Subcutaneous abdominal adipose tissue (tissue), 5 donors: Measurements from ENCODE around the gene ACAN.
A peak's percentile ranks its signal among the peaks of the same experiment; 100 is the strongest.

ENCODE experiments used
- H3K27ac ChIP-seq: one replicate; pipeline ENCODE4 v1.7.0; 2013; ENCODE audit warnings: low read depth, mild to moderate bottlenecking, inconsistent platforms, low read length, moderate library complexity
- H3K27me3 ChIP-seq, 5 donors: one replicate each; pipeline ENCODE4 v1.7.0; 2013; ENCODE audit warnings: low read length in 5 of 5, inconsistent platforms in 1 of 5; ENCODE audit not compliant: control insufficient read depth in 5 of 5, insufficient read depth in 4 of 5
- H3K36me3 ChIP-seq, 5 donors: one replicate each; pipeline ENCODE4 v1.7.0; 2013; ENCODE audit warnings: low read length in 5 of 5; ENCODE audit not compliant: control insufficient read depth in 5 of 5, insufficient read depth in 5 of 5
- H3K4me1 ChIP-seq, 5 donors: one replicate each; pipeline ENCODE4 v1.7.0; 2013; ENCODE audit warnings: low read length in 5 of 5, mild to moderate bottlenecking in 3 of 5, moderate library complexity in 1 of 5; ENCODE audit not compliant: control insufficient read depth in 5 of 5, insufficient read depth in 5 of 5
- H3K4me3 ChIP-seq, 5 donors: one replicate each; pipeline ENCODE4 v1.7.0; 2013; ENCODE audit warnings: low read length in 5 of 5, low read depth in 1 of 5
- H3K9ac ChIP-seq, 5 donors: one replicate each; pipeline ENCODE4 v1.7.0; 2013; ENCODE audit warnings: low read length in 5 of 5, mild to moderate bottlenecking in 4 of 5, moderate library complexity in 3 of 5
- H3K9me3 ChIP-seq, 5 donors: one replicate each; pipeline ENCODE4 v1.7.0; 2013; ENCODE audit warnings: low read length in 5 of 5; ENCODE audit not compliant: control insufficient read depth in 5 of 5
- donor health status: healthy.
- donor health status: healthy.
- donor health status: healthy.
- donor health status: healthy.
- donor health status: healthy.

ACAN gene

GRCh38 chr15:88881775-88882174, 78.5 kb downstream of the ACAN start:
- H3K9me3 ChIP-seq: no peaks in the 10 kb centered on the region
- no peaks in the 10 kb centered on the region for H3K27me3 ChIP-seq
- H3K4me3 ChIP-seq: no peak overlapping the region
- H3K27ac ChIP-seq: no peak overlapping the region
- peaks cover 0 to 5% (median 0%) of the 10 kb centered on the region in 5 donors for H3K36me3 ChIP-seq
- no peaks in the 10 kb centered on the region for H3K4me1 ChIP-seq
- H3K9ac ChIP-seq: no peak overlapping the region

GRCh38 chr15:88882785-88883184, 79.5 kb downstream of the ACAN start:
- Histone ChIP-seq H3K27ac (no peak overlapping the region), H3K9me3 (no peaks in the 10 kb centered on the region), H3K4me3 (no peak overlapping the region), H3K27me3 (no peaks in the 10 kb centered on the region), H3K9ac (no peak overlapping the region), H3K4me1 (no peaks in the 10 kb centered on the region), H3K36me3 (peaks cover 0 to 5% (median 0%) of the 10 kb centered on the region in 5 donors)

DNA sequence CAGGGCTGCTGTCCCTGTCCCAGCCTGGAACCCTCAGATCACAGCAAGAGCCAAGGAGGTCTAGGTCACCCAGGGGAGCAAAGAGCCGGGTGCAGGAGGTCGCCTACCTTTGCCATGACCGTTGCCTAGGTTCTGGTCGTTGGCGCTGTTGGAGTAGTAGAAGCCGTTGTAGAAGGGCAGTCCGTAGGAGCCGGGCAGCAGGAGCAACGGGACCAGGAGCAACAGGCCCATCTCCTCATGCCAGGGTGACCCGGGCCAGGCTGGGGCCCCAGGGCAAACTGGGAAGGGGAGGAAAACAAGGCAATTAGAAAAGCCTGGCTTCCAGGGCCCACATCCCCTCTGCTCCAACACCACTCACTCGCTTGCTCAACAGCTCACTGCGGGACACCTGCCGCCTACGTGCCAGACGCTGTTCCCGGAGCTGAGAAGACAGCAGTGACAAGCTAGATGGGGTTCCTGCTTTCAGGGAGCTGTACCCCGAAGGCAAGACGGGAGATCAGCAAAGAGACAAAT, 83.9 kb downstream of the ACAN start:
- no peak overlapping the region for H3K4me3 ChIP-seq
- no peak overlapping the region for H3K9ac ChIP-seq
- H3K9me3 ChIP-seq: no peaks in the 10 kb centered on the region
- no peaks in the 10 kb centered on the region for H3K36me3 ChIP-seq
- H3K27me3 ChIP-seq: peaks cover 0 to 4% (median 0%) of the 10 kb centered on the region in 5 donors
- no peaks in the 10 kb centered on the region for H3K4me1 ChIP-seq
- no peak overlapping the region for H3K27ac ChIP-seq

DNA sequence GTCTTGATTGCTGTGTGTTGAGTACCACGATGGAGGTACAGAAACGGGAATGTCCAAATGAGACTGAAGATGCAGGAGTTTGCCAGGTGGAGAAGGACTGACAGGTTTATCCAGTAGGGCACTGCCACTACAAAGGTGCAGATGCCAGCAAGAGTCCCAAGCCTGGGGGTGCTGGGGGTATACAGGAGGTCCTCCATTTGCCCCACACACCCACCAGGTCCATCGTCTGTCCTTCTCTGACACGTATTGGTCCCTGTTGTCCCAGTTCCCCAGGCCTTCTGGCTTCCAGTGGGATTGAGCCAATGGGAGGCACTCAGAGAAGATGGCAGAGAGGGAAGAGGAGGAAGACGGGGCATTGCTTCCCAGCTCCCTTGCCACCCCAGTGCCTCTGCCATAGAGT, 85.5 kb downstream of the ACAN start:
- Histone ChIP-seq H3K27me3 (peaks cover 0 to 14% (median 8%) of the 10 kb centered on the region in 5 donors), H3K27ac (no peak overlapping the region), H3K4me1 (no peaks in the 10 kb centered on the region), H3K4me3 (no peak overlapping the region), H3K9me3 (no peaks in the 10 kb centered on the region), H3K9ac (no peak overlapping the region), H3K36me3 (no peaks in the 10 kb centered on the region)

DNA sequence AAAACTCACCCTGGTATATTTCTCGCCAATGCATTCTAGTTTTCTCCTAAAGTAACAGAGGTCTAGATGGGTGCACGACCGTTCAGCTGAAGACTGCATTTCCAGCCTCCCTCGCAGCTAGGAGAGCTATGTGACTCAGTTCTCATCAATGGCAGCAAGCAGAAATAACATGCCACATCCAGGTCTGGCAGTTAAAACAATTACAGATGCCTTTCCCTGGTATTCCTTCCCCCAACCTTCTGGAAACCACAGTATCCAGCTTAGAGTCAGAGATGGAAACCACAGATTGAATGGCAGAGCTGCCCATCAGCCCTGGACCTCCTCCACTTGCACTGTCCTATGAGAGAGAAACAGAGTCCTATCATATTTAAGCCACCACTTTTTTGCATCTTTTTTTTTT, 87.3 kb downstream of the ACAN start:
- Histone ChIP-seq H3K4me1 (peaks cover 0 to 15% (median 14%) of the 10 kb centered on the region in 5 donors), H3K36me3 (no peaks in the 10 kb centered on the region), H3K27ac (no peak overlapping the region), H3K9me3 (no peaks in the 10 kb centered on the region), H3K27me3 (peaks cover 0 to 23% (median 21%) of the 10 kb centered on the region in 5 donors), H3K9ac (no peak overlapping the region), H3K4me3 (no peak overlapping the region)

DNA sequence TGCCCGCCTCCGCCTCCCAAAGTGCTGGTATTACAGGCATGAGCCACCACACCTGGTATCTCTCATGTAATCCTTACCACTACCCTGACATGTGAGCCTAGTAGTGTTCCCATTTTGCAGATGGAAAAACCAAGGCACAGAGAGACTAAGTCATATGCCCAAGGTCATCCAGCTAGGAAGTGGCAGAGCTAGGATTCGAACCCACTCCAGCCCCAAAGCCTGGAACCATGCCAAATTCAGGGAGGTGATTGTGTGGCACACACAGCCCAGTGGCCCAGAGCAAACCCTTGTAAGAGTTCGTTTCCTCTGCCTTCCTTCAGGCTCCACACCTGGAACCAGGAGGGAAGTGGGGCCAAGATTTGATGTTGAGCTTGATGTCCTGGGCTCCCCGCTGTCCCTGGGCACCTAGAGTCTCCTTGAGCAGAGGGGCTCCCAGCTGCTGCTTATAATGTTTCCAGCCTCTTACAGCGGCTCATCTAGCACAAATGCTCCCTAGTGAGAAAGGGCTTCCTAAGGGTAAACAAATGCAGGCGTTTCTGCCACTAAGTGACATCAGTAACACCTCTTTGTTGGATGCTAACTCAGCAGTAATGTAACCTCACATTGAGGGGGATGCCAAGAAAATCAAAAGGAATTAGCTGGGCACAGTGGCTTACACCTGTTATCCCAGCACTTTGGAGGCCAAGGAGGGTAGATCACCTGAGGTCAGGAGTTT, 88.5 kb downstream of the ACAN start:
- Histone ChIP-seq H3K27ac (no peak overlapping the region), H3K9me3 (no peaks in the 10 kb centered on the region), H3K36me3 (no peaks in the 10 kb centered on the region), H3K9ac (no peak overlapping the region), H3K27me3 (peaks cover 2 to 24% (median 21%) of the 10 kb centered on the region in 5 donors), H3K4me3 (no peak overlapping the region), H3K4me1 (peaks cover under 1 to 24% (median 21%) of the 10 kb centered on the region in 5 donors)

GRCh38 chr15:88894348-88894818, 91.1 kb downstream of the ACAN start:
- Histone ChIP-seq H3K9me3 (no peaks in the 10 kb centered on the region), H3K36me3 (peaks cover 0 to 5% (median 0%) of the 10 kb centered on the region in 5 donors), H3K27ac (no peak overlapping the region), H3K27me3 (peaks cover 2 to 24% (median 21%) of the 10 kb centered on the region in 5 donors), H3K9ac (peak overlapping the region in 3 of 5 donors; percentile 66 to 77 (median 71)), H3K4me1 (peaks cover 9 to 38% (median 35%) of the 10 kb centered on the region in 5 donors), H3K4me3 (peak overlapping the region in 4 of 5 donors; percentile 50 to 71 (median 64))

- H3K36me3 ChIP-seq: peaks cover 0 to 7% (median 0%) of the 10 kb centered on the region in 5 donors
- H3K27ac ChIP-seq: no peak within 1 kb of the TSS
- H3K4me3 ChIP-seq: peak within 1 kb of the TSS; percentile 38 to 71 (median 59)
- H3K9ac ChIP-seq: peak within 1 kb of the TSS in 4 of 5 donors; percentile 43 to 77 (median 74)
- peaks cover 2 to 24% (median 21%) of the 10 kb centered on the region in 5 donors for H3K27me3 ChIP-seq
- peaks cover 9 to 38% (median 35%) of the 10 kb centered on the region in 5 donors for H3K4me1 ChIP-seq
- H3K9me3 ChIP-seq: no peaks in the 10 kb centered on the region
These were observed 91.9 kb downstream of the ACAN start, which contains the start of gene HAPLN3 for GRCh38 chr15:88894819-88895767. Gene HAPLN3 (minus strand): TSS chr15:88895544. CDS start chr15:88887298, 8,246 bp downstream.

GRCh38 chr15:88896333-88897033, 93.2 kb downstream of the ACAN start:
- Histone ChIP-seq H3K27ac (no peak overlapping the region), H3K9ac (peak overlapping the region in 4 of 5 donors; percentile 50 to 65 (median 59)), H3K9me3 (no peaks in the 10 kb centered on the region), H3K4me1 (peaks cover 13 to 45% (median 35%) of the 10 kb centered on the region in 5 donors), H3K27me3 (peaks cover 2 to 24% (median 21%) of the 10 kb centered on the region in 5 donors), H3K36me3 (peaks cover 0 to 21% (median 12%) of the 10 kb centered on the region in 5 donors), H3K4me3 (no peak overlapping the region)
